NB4 (cell line): Measurements from ENCODE around the gene CD69.
"Not testable (repeated sequence)": the region's sequence is repeated elsewhere in the genome, so short reads cannot be mapped to it uniquely, and the experiment has no call there.

ENCODE experiments used
- DNase-seq: peaks from one replicate; pipeline ENCODE4 v3.0.0; 2010; ENCODE audit warnings: low read depth
- H3K4me3 ChIP-seq: one replicate; pipeline ENCODE4 v1.5.1; 2011; ENCODE audit warnings: mild to moderate bottlenecking, low read depth, low read length, moderate library complexity
- CTCF ChIP-seq: IDR thresholded peaks from one replicate; pipeline ENCODE4 v1.5.1; 2012; ENCODE audit warnings: low read depth, low read length
- MAX ChIP-seq: IDR thresholded peaks from 2 replicates; pipeline ENCODE4 v1.6.1; 2011; ENCODE audit warnings: low read depth, low read length
- MYC ChIP-seq: IDR thresholded peaks from 2 replicates; pipeline ENCODE4 v1.6.1; 2011; ENCODE audit warnings: low read depth, low read length
- POLR2A ChIP-seq: IDR thresholded peaks from 2 replicates; pipeline ENCODE4 v1.6.1; 2011; ENCODE audit warnings: mild to moderate bottlenecking; ENCODE audit not compliant: insufficient read length; ENCODE audit errors: extremely low read depth

The CD69 gene

GRCh38 chr12:9725213-9725870 lies 35.4 kb downstream of the CD69 start:
- H3K4me3 ChIP-seq = no peak overlapping the region
- no peak for DNase-seq
- TF ChIP-seq POLR2A = no peak

GRCh38 chr12:9724023-9724422 lies 36.7 kb downstream of the CD69 start:
- TF ChIP-seq MAX (no peak), MYC (no peak), CTCF (no peak), POLR2A (no peak)
- no peak overlapping the region for H3K4me3 ChIP-seq
- DNase-seq = no peak

GRCh38 chr12:9721394-9722092 lies 39.2 kb downstream of the CD69 start:
- TF ChIP-seq POLR2A (no peak), MYC (no peak), CTCF (no peak), MAX (no peak)
- no peak for DNase-seq
- H3K4me3 ChIP-seq = no peak overlapping the region

- no peak overlapping the region for H3K4me3 ChIP-seq
- DNase-seq = no peak
- TF ChIP-seq MAX (no peak), POLR2A (no peak), CTCF (no peak), MYC (no peak)
Measured at GRCh38 chr12:9719790-9720189, 40.9 kb downstream of the CD69 start.

GRCh38 chr12:9718968-9719367 lies 41.7 kb downstream of the CD69 start:
- no peak for DNase-seq
- TF ChIP-seq CTCF = no peak
- TF ChIP-seq POLR2A = no peak
- TF ChIP-seq MYC = no peak
- no peak for TF ChIP-seq MAX
- H3K4me3 ChIP-seq = no peak overlapping the region

- no peak overlapping the region for H3K4me3 ChIP-seq
- DNase-seq = no peak
- TF ChIP-seq POLR2A (no peak), MAX (no peak), CTCF (no peak), MYC (no peak)
Measured at GRCh38 chr12:9717070-9717925, 43.4 kb downstream of the CD69 start.

- not testable (repeated sequence) for H3K4me3 ChIP-seq, DNase-seq
Measured at GRCh38 chr12:9713032-9713558, 47.6 kb downstream of the CD69 start.
